Upper lobe of right lung (tissue), 1 donor: ENCODE data around the gene IDH3G. TPM values are rescaled to one million over a fixed set of nuclear protein-coding genes. Genes with fewer than 3 reads are reported as not detected.

Experiments
- ATAC-seq: fragments of 200-7000 bp; cut with Tn5 transposase; one replicate; pipeline ENCODE4 v1.9.1; 2020; ENCODE audit warnings: mild to moderate bottlenecking, moderate library complexity
- DNase-seq: peaks from one replicate; pipeline ENCODE4 v3.0.0-alpha.2; 2020
- H3K27ac ChIP-seq: fragments of 200-600 bp; one replicate; pipeline ENCODE4 v1.8.0; 2022
- H3K27me3 ChIP-seq: fragments of 200-600 bp; one replicate; pipeline ENCODE4 v1.8.0; 2022; ENCODE audit warnings: mild to moderate bottlenecking
- H3K36me3 ChIP-seq: fragments of 200-600 bp; one replicate; pipeline ENCODE4 v1.8.0; 2022
- H3K4me1 ChIP-seq: fragments of 200-600 bp; one replicate; pipeline ENCODE4 v1.8.0; 2022
- H3K4me3 ChIP-seq: fragments of 200-600 bp; one replicate; pipeline ENCODE4 v1.8.0; 2022; ENCODE audit warnings: mild to moderate bottlenecking
- H3K9me3 ChIP-seq: fragments of 200-600 bp; one replicate; pipeline ENCODE4 v1.8.0; 2022
- CTCF ChIP-seq: fragments of 200-600 bp; IDR thresholded peaks from one replicate; pipeline ENCODE4 v1.8.0; 2022; ENCODE audit warnings: antibody characterized with exemption
- intact Hi-C: fragments of 100-400 bp; cut with DNase I; formaldehyde crosslinking; loops from one replicate; pipeline ENCODE4 v1.11.0; 2022
- total RNA-seq: library from RNA; stranded (reverse); fragmentation: NEBNext Ultra II Directional; extraction: Animal tissue kit (Norgen Biotek cat#: 25700); gene quantifications from one replicate; pipeline ENCODE4 v1.2.1, GENCODE V29; 2021
- donor health status: DM: no; HTN: yes; CAD: no; lungs with severe emphysema.

Gene IDH3G
- total RNA-seq, 1 donor from 2014 or later, result 42.7 TPM

- Histone ChIP-seq H3K27ac (no peak overlapping the region), H3K36me3 (no peaks in the 10 kb centered on the region), H3K4me3 (no peak overlapping the region), H3K9me3 (no peaks in the 10 kb centered on the region), H3K4me1 (no peaks in the 10 kb centered on the region), H3K27me3 (no peaks in the 10 kb centered on the region)
- ATAC-seq, result no peak
- no peak for TF ChIP-seq CTCF
- no peak for DNase-seq
- intact Hi-C loops, result no loop called here
Observed at GRCh38 chrX:153739754-153740486, 54.3 kb downstream of the IDH3G start.

- H3K36me3 ChIP-seq, result no peaks in the 10 kb centered on the region
- no peak overlapping the region for H3K4me3 ChIP-seq
- H3K27me3 ChIP-seq, result no peaks in the 10 kb centered on the region
- no peaks in the 10 kb centered on the region for H3K9me3 ChIP-seq
- intact Hi-C loops, result no loop called here
- H3K27ac ChIP-seq, result no peak overlapping the region
- no peaks in the 10 kb centered on the region for H3K4me1 ChIP-seq
- TF ChIP-seq CTCF, result no peak
- ATAC-seq, result no peak
- no peak for DNase-seq
Observed at GRCh38 chrX:153738056-153738605, 56.0 kb downstream of the IDH3G start.

GRCh38 chrX:153736871-153737441 is 57.2 kb downstream of the IDH3G start:
- DNase-seq (no peak), ATAC-seq (no peak)
- no peaks in the 10 kb centered on the region for H3K9me3 ChIP-seq
- no peaks in the 10 kb centered on the region for H3K36me3 ChIP-seq
- H3K4me3 ChIP-seq, result no peak overlapping the region
- no peak for TF ChIP-seq CTCF
- intact Hi-C loops, result no loop called here
- no peaks in the 10 kb centered on the region for H3K27me3 ChIP-seq
- H3K27ac ChIP-seq, result no peak overlapping the region
- H3K4me1 ChIP-seq, result no peaks in the 10 kb centered on the region

GRCh38 chrX:153736071-153736820 is 57.9 kb downstream of the IDH3G start:
- TF ChIP-seq CTCF, result no peak
- no peaks in the 10 kb centered on the region for H3K9me3 ChIP-seq
- no peak overlapping the region for H3K27ac ChIP-seq
- no peak for DNase-seq
- intact Hi-C loops, result no loop called here
- no peaks in the 10 kb centered on the region for H3K36me3 ChIP-seq
- no peaks in the 10 kb centered on the region for H3K27me3 ChIP-seq
- no peaks in the 10 kb centered on the region for H3K4me1 ChIP-seq
- H3K4me3 ChIP-seq, result no peak overlapping the region
- ATAC-seq, result no peak

Other genes with a start within 250 kb of the IDH3G start
- gene CCNQ, start 195.2 kb downstream of the IDH3G start, total RNA-seq, result 18.9 TPM
- gene DUSP9, start 147.2 kb downstream of the IDH3G start, total RNA-seq, result not detected
- gene PNCK, start 120.6 kb downstream of the IDH3G start, total RNA-seq, result 0.72 TPM
- 8.0 TPM for gene SLC6A8, start 106.4 kb downstream of the IDH3G start, total RNA-seq
- gene BCAP31, start 70.0 kb downstream of the IDH3G start, total RNA-seq, result 233 TPM
- 15.1 TPM for gene ABCD1, start 69.5 kb downstream of the IDH3G start, total RNA-seq
- 3.3 TPM for gene PLXNB3, start 30.1 kb downstream of the IDH3G start, total RNA-seq
- not detected for gene SRPK3, start 13.3 kb downstream of the IDH3G start, total RNA-seq
- gene SSR4, start 293 bp upstream of the IDH3G start, total RNA-seq, result 204 TPM
- gene PDZD4, start 36.2 kb upstream of the IDH3G start, total RNA-seq, result 8.3 TPM
- 1.2 TPM for gene L1CAM, start 91.8 kb upstream of the IDH3G start, total RNA-seq
- gene AVPR2, start 110.3 kb upstream of the IDH3G start, total RNA-seq, result 3.0 TPM
- 69.8 TPM for gene ARHGAP4, start 131.9 kb upstream of the IDH3G start, total RNA-seq
- gene NAA10, start 140.7 kb upstream of the IDH3G start, total RNA-seq, result 84.6 TPM
- 46.4 TPM for gene RENBP, start 150.3 kb upstream of the IDH3G start, total RNA-seq
- 47.5 TPM for gene HCFC1, start 177.4 kb upstream of the IDH3G start, total RNA-seq
- gene TMEM187, start 178.4 kb upstream of the IDH3G start, total RNA-seq, result 9.0 TPM
- gene IRAK1, start 225.5 kb upstream of the IDH3G start, total RNA-seq, result 89.4 TPM